GM20000 (cell line): ENCODE measurements around the gene PPP1R12C.

ENCODE experiments used
- DNase-seq: peaks from one replicate; pipeline ENCODE4 v3.0.0; 2012; ENCODE audit warnings: low spot score
- TF ChIP-seq, protein P1 (sequence below): IDR thresholded peaks from 2 replicates; pipeline ENCODE4 v1.5.1; 2012; ENCODE audit warnings: mild to moderate bottlenecking, control low read depth; ENCODE audit errors: extremely low read depth, missing control alignments

PPP1R12C gene

DNA sequence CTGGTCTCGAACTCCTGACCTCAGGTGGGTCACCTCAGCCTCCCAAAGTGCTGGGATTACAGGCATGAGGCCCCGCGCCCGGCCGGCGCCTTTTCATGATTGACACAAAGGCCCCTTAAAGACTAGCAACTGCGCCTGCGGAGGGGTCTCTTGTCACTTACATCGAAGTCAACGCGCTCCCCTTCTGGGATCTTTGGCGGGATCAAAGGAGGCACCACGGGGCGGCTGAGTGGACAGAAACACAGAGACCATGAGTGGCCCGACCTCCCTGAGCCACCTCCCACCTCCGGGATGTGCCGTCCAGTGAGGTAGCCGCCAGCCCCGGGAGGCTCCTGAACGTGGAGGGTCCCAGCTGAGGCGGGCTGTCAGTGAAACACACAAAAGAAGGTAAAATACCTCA lies 24.3 kb upstream of the PPP1R12C start:
- no peak for DNase-seq
- TF ChIP-seq, protein P1, sequence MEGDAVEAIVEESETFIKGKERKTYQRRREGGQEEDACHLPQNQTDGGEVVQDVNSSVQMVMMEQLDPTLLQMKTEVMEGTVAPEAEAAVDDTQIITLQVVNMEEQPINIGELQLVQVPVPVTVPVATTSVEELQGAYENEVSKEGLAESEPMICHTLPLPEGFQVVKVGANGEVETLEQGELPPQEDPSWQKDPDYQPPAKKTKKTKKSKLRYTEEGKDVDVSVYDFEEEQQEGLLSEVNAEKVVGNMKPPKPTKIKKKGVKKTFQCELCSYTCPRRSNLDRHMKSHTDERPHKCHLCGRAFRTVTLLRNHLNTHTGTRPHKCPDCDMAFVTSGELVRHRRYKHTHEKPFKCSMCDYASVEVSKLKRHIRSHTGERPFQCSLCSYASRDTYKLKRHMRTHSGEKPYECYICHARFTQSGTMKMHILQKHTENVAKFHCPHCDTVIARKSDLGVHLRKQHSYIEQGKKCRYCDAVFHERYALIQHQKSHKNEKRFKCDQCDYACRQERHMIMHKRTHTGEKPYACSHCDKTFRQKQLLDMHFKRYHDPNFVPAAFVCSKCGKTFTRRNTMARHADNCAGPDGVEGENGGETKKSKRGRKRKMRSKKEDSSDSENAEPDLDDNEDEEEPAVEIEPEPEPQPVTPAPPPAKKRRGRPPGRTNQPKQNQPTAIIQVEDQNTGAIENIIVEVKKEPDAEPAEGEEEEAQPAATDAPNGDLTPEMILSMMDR, result no peak

DNA sequence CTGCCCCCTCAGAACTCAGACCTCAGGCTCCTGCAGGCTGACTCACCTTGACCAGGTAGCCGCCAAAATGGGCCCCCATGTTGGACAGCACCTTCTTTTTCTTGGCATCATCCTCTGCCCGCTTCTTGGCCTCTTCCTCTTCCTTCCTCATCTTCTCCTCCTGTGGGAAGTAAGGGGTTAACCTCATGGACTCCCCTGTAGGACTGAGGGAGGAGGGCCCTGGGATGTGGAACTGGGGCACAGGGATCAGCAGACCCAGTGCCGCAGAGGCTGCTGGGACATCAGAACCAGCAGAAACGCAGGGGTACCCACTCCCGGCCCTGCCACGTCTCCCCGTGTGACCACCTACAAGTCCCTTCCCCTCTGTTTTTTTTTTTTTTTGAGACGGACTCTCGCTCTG lies 20.5 kb upstream of the PPP1R12C start:
- no peak for DNase-seq
- TF ChIP-seq, protein P1, result no peak

DNA sequence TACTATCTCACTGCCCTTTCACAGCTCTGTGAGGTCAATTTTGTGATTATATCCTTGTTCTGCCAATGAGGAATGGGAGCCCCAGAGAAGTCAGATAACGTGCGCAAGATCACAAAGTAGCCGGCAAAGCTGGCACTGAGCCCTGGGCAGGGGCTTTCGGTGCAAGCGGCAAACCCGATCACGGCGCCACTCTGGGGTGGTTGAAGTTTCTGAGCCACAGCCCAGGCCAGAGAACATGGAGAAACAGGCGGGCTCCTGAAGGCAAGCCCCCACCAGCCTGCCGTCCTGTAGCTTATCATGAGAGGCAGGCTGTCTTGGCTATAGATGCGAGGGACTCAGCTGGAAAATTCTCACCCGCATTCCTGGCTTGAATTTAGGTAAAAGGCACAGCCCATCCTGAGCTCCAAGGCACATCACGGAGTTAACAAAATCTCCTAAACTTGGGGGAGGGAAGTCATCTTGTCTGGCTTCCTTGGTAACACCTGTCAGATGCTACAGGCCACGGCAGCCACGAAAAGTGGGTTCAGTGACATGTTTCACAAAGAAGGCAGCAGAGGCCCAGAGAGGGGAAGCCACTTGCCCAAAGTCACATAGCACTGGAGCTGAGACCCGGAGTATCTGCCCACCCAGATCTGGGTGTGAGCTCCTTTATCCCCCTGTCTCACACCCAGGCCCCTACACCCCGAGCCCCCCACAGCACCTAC lies 19.1 kb upstream of the PPP1R12C start:
- no peak for DNase-seq
- TF ChIP-seq, protein P1, result no peak

DNA sequence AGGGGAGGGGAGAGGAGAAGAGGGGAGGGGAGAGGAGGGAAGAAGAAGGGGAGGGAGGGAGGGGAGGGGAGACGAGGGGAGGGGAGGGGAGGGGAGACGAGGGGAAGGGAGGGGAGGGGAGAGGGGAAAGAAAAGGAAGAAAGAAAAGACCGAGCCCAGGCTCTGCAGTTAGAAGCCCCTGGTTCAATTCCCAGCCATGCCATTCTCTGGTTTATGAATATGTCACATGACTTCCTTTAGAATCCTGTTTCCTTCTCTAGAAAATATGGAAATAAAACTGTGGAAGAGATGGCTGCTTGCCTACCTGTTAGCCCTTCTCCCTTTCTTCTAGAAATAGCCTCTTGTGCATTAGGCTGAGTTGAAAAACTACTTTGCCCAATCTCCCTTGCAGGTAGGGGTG lies 17.3 kb upstream of the PPP1R12C start:
- TF ChIP-seq, protein P1, result no peak
- DNase-seq, result no peak

DNA sequence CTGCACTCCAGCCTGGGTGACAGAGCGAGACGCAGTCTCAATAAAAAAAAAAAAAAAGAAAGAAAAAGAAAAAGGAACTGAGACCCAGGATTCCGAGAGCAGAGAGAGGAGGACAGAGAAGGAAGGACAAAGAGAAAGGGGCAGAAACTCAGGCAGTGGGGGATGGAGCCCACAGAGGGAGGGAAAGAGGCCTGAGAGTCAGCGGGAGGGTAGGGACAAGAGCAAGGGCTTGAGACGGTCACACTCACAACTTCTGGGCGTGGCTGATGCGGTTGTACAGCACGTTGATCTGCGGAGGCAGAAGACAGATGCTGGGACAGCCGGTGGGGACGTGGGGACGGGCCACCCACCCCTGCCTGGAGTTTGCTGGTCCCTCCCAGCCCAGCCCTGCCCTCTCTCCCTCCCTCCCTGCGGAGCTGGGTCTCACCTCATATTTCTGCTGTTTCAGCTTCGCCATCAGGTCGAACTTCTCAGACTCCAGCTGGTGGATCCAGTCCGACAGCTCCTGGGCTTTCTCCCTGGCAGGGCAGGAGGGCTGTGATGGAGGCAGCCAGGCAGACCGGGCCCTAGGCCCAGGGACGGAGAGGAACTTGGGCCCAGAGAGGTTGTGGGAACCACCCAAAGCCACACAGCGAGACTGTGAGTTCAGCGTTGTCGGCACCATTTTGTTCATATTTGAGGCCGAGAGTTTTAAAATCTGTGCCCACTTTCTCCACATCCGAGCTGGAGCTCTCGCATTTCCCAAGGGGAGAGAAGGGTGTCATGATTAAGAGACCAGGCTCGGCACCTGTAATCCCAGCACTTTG lies 16.4 kb upstream of the PPP1R12C start:
- peak; percentile 53 for DNase-seq
- TF ChIP-seq, protein P1, result no peak

DNA sequence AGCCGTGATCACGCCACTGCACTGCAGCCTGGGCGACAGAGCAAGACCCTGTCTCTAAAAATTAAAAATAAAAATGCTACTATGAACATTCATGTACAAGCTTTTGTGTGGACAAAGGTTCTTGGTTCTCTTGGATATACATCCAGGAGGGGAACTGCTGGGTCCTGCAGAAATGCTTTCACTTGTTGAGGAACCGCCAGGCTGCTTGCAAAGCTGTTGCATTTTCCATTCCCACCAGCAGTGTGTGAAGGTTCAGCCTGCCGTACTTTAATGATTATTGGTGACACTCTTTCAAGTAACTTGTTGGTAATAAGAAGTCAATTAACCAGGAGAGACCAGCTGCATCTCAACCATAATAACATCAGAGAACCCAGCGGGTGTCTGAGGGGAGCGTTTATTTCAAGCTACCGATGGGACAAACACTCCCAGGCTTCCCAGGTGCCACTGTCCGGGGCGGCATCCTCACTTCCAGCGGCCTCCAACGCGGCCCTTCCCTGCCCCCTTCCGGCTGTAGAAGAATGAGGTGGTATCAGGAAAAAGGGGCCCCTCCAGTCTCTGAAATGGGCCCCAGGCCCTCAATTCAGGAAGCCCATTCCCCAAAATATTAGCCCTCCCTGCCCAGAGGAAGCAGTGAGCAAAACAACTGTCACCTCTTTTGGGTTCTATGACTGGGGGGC lies 15.2 kb upstream of the PPP1R12C start:
- DNase-seq, result peak; percentile 25
- TF ChIP-seq, protein P1, result no peak

DNA sequence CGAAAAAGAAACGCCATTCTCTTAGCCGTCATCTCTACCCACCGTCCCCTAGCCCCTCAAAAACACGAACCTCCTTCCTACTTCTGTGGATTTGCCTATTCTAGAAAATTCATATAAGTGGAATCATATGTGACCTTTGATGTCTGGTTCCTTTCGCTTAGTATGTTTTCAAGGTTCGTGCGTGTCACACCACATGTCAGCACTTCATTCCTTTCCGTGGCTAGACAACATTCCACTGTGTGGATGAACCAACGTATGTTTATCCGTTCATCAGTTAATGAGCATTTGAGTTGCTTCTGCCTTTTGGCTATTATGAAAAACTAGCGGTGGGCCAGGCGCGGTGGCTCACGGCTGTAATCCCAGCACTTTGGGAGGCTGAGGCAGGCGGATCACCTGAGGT lies 14.0 kb upstream of the PPP1R12C start:
- DNase-seq, result no peak
- TF ChIP-seq, protein P1, result no peak
